ENCODE data around the gene BICDL2.

The BICDL2 gene

DNA sequence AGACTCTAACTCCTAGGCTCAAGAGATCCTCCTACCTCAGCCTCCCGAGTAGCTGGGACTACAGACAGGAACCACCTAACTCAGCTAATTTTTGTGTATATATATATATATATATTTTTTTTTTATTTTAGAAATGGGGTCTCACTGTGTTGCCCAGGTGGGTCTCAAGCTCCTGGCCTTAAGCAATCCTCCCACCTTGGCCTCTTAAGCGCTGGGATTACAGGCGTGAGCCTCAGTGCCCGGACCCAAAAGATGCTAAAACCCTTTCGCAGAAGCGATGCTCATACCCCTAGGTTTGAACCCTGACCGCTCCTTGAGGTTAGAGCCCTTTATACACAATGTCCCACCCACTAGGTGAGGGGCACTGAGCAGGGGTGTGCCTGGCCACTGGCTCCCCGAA lies 26.2 kb downstream of the BICDL2 start:
- no peak for DNase-seq (ENCODE audit: low read depth)

DNA sequence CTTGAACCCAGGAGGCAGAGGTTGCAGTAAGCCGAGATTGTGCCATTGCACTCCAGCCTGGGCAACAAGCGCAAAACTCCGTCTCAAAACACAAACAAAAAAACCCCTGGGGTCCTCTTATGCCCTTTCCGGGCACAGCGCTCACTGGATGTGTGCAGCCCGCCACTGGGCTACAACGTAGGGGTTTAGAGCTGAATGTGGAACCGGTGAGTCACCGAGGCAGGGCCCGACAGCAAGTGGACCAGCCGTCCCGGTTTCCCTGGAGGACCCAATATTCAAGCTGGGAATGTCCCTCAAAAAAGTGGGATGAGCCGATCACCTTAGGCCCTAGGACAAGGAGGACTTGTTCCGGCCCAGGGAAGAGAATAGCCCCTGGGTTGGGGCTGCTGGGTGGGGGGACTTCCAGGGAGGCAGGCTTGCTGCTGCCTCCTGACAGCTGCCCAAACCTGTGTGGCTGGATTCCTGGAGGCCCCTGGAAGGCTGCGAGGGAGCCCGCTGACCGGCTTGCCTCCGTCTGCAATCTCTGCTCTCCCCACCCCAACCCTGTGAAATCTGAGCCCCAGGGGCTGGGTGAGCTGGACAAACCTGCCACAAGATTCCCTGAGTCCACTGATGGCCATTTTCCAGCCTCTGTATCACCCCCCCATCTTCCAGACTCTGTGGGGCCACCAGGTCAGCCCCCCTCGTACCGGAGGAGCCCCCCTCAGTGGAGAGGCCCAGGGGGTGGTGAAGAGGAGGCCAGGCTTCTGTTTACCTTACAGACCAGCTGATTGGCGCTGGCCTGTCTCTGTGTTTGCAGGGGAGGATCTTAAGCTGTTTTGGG lies 27.0 kb downstream of the BICDL2 start:
- no peak for DNase-seq (ENCODE audit: low read depth)

DNA sequence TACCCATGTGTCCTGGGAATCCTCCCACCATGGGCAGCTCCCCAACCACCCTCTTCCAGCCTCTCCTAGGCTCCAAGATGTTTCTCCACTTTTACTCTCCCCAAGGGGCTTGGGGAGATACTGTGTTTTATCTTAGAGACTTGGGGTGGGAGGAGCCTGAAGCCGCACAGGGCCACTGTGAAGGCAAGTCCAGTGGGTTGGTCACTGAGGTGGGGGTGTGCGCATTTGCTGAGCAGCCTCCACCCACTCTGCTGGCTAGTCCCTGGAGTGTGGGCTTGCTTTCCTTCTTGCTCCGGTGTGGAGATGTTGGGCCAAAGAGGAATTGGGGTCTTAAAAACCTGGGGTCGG lies 28.1 kb downstream of the BICDL2 start:
- DNase-seq (ENCODE audit: low read depth): no peak

DNA sequence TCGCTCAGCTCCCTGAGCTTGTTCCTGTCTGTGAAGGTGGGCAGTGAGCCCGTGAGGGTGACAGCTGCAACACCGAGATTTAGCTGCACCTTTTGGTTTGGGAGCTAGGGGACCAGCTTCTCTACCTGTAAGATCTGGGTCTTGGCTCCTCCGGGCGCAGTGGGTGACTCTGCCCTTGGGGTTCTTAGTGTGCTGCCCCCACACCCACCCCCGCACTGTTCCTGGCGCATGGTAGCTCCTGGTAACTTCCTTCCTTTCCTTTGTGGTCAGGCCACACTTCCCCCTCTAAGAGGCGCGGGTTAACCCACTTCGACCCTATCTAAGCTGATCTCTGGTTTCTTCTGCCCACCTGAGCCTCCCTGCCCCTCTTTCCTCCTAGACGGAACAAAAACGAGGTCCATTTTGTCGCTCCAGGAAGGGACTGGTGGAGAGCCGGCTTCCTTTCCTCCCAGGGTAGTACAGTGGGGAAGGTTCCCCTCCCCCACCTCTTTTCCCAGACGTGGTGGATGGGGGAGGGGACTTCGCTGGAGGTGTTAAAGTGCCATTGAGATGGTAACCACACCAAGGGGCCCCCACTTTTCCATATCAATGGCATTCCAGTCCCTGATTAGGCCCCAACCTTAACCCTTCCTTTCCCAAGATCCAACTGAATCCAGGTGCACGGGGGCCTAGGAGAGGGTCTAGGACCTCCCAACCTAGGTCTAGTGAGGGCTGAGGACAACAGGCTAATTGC lies 28.6 kb downstream of the BICDL2 start:
- DNase-seq (ENCODE audit: low read depth): no peak

DNA sequence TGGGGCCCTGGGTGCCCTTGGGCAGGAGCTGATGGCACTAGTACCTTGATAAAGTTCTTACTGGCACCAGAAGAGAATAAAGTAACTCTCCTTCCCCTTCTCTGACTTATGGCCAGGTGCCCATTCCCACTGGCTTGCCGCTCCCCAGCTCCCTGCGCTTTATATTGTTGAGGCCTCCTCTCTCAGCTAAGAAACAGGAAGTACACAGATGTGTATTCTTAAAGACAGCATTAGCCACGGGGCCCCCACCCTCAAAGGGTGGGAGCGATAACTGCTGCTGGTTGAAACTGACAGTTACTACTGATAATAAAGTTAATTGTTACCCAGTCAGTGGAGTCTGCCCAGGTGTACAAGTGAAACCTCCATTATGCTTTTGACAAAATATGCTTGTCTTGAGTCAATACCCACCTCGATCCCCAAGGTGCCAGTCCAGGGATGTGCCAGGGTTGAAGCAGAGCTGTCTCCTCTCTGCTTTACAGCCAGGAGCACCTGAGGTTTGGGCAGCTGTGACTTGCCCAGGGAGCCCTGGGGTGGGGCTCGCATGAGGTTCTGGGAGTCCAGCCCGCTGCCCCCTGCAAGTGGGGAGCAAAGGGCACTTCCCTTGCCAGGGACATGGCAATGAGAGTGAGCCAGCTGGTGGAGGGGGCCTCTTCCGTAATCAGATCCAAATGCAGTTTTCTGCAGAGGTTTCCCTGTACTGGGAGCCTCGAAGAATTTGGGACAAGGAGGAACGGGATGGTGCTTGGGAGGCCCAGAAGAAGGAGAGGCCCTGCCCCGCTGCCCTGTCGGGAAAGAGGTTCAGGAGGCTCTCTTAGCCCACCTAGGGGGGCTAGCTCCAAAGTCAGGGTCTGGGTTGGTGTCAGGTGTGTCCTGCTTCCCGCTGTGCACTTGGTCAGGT lies 29.4 kb downstream of the BICDL2 start:
- DNase-seq (ENCODE audit: low read depth): no peak

DNA sequence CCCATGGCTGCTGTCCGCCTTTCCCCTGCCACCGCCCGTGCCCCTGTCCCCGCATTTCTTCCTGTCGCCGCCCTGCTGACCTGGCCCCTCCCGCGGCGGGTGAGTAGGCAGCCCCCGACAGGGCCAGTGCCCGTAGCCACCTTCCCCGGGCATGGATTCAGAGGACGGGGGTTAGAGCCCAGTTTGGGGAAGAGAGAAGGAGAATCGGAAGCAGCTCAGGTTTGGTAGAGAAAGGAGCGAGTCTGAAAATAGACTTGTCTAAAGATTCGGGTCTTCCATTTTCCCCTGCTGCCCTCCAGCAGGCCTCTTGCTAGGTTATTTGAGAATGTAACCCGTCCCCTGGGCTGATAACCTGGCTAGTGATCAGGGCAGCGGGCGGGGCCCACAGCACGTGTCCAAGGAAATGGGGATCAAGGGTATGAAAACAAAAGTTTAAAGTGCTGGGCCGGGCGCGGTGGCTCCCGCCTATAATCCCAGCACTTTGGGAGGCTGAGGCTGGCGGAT lies 31.9 kb downstream of the BICDL2 start:
- no peak for DNase-seq (ENCODE audit: low read depth)

DNA sequence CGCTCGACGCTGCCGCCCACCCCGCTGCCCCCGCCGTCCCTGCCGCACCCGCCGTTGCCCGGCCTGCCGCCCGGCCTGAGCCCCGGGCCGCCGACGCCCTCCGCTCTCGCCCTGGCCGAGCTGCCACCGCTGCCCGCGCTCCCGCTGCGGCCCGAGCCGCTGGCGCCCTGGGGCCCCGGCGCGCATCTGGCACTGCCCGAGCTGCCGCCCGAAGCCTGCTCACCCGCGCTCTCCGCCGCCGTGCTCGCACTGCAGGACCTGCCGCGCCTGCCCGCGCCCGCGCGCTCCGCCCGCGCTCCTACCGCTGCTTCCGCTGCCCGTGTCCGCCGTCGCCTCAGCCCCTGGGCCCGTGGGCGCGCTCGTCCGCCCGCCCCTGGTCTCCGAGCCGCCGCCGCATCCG lies 32.4 kb downstream of the BICDL2 start:
- DNase-seq (ENCODE audit: low read depth): no peak

DNA sequence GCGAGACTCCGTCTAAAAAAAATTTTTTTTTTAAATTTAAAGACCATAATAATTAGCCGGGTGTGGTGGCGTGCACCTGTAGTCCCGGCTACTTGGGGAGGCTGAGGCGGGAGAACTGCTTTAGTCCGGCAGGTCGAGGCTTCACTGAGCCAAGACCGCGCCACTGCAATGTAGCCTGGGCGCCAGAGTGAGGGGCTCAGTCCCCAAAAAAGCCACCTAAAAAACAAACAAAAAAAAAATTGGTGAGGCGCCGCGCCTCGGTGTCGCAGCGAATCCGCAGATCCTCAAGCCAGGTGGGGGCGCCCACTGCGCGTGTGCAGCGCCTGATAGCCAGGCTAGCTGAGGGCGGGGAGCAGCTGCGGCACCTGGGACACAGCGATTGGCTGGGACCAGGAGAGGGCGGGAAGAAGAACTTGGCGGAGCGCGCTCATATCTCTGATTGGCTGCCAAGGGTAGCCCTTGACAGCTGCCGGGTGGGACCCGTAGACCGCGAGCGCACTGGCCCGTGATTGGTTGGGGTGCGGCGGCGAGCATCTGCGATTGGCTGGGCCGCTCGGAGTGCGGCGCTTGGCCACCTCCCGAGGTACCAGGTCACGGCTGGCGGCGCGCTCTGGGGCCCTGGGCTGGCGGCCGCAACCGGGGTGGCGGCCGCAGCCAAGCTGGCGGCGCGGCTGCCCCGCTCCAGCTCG lies 33.0 kb downstream of the BICDL2 start:
- peak; percentile 92 for DNase-seq (ENCODE audit: low read depth)

DNA sequence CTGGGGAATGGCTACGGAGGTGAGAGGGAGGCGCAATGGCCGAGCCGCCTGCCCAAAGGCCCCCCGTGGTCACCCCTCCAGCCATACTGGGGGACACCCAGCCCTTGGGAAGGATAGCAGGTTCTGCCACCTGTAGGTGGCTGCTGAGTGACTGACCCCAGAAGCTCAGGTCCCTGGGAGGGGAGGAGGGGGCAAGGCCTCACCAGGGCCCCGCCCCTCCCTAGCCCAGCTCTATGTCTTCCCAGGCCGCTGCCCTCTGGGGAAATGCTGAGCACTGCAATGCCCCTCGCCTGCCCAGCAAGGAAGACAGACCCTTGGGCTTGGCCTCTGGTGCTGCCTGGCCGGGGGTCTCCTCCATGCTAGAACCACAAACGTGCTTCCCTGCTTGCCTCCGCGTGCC lies 35.4 kb downstream of the BICDL2 start:
- no peak for DNase-seq (ENCODE audit: low read depth)

DNA sequence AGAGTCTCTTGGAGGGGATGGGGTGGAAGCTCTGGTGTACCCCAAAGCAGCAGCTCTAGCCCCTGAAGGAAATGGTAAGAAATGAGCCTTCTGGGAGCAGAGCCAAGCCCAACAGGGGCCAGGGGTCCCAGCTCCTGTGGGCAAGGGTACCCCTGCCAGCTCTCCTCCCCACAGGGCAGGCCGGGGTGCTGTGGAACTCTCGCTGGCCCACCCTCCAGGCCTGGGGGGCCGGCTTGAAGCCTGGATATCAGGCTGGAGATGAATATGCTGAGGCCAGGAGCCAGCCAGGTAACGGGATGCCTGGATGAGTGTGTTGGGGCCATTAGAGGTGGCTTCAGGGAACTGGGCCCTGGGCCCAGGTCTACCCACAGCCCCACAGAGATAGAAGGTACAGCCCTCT lies 36.2 kb downstream of the BICDL2 start:
- no peak for DNase-seq (ENCODE audit: low read depth)

DNA sequence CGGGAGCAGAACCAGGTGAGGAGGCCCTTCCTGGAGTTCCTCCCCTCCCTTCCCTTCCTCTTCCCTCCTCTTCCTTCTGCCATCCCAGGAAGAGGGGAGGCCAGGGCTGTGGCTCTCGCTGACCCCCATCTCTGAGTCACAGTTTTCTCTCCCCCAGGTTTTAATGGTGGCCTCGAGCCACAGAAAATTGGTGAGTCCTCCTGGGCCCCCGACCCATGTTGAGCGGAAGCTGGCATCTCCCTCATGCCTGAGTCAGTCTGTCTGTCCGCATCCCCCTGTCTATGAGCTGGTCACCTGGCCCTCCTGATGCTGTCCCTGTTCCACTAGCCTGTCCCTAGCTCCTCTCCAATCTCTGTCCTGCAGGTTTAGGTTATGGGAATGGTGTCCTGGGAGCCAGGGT lies 36.8 kb downstream of the BICDL2 start:
- no peak for DNase-seq (ENCODE audit: low read depth)

DNA sequence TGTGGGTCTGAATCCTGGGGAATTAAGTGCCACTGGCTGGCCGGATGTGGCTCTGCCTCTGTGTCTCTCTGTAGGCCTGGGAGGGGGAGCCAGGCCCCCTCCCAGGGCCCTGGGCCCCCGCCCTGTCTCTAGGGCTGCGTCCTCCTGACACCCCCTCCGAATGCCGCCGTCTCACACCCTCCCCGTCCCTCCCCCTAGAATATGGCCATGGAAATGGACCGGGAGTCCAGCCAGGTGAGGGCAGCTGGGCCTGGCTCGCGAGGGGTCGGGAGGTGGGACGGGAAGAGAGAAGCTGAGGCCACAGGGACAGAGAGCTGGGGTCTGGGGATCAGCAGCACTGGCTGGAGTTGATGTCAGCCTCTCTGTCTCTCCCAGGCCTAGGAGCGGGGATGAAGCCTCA lies 40.4 kb downstream of the BICDL2 start:
- no peak for DNase-seq (ENCODE audit: low read depth)

DNA sequence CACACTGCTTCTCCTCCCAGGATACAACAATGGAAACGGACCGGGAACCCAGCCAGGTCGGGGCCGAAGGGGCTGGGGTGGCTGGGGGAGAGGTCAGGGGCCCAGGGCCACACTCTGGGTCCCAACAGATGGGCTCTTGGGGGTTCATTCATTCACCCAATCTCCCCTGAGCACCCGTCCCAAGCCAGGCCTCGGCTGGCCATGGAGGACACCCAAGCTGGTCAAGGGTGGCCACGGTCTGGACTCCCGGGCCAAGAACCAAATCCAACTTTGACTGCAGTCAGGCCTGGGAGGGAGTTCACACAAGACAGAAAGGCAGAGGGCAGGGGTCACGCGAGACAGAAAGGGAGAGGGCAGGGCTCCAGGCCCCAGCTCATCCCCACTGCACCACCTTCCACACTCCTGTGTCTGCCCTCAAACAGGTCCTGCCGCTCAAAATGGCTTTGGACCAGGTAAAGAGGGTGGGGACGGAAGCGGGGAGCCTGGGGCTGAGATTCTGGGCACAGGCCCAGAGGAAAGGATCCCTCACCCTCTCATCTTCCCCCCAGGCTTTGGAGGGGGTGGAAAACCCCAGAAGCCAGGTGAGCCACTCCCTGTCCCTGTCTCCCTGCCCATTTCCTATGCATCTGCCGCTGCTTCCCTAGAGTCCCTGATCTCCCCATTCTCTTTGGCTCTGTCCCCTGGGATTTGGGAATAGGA lies 44.2 kb downstream of the BICDL2 start:
- DNase-seq (ENCODE audit: low read depth): no peak

DNA sequence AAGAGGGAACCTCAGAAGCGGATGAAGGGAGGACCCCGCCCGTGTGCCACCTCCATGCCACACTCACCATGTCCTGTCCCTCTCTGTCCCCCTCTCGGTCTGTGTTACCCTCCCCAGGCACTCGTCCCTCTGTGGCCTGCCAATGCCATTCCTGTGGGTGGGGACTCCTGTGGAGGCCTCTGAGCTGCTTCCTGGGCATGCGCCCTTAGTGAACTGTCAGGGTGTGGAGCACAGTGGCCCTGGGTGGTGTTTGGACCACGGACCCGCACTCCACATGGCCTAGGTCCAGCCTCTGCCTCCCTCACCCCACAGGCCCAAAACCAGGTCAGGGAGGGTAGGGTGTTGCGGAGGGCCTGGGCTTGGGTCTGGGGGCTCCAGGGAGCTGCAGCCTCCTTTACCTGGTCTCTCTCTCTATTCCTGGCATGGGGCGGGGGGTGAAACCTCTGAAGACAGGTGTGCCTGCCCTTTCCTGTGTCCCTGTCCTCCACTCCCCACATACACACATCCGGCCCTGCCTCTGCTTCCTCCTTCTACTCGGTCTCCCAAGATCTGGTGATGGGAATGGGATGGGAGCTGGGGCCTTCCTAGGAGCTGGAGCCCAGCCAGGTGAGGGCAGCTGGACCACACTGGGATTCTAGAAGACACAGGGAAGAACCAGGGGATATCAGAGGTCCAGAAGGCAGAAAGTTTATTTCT lies 45.0 kb downstream of the BICDL2 start:
- DNase-seq (ENCODE audit: low read depth): no peak

DNA sequence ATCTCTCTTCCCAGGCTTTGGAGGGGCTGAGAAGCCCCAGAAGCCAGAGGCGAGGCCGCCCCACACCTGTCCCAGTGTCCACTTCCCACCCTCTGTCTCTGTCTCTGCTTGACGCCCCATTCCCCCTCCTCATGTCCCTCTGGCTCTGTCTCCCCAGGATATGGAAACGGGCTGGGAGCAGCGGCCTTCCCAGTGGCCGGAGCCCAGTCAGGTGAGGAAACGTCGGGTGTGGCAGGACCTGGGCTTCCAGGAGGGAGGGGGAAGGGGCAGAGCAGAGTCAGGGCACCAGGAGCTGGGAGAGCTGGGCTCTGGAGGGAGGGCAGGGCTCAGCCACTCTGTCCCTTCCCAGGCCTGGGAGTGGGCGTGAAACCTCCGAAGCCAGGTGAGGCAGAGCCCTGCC lies 45.9 kb downstream of the BICDL2 start:
- DNase-seq (ENCODE audit: low read depth): no peak

DNA sequence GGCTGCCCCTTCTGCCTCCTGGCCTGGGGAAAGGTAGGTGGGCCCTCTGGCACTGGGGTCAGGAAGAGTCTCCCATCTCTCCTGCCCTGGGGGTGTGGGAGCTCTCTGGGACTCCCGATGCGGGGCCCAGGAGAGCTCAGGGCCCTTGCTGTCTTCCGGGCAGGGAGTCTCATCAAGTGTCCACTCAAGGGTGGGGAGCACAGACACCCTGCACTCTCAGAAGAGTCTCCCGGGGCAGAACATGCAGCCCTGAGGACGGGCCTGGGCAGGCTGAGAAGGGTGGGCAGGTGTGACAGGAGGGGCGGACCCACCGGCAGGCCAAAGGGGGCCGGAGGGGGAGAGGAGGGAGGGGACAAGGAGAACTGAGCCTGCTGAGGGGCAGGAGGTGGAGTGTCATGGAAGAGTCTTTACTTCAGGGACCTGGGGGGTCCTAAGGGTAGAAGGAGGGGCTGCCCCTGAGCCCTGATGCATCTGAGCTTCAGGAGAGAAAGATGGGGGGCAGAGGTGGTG lies 48.1 kb downstream of the BICDL2 start:
- no peak for DNase-seq (ENCODE audit: low read depth)

DNA sequence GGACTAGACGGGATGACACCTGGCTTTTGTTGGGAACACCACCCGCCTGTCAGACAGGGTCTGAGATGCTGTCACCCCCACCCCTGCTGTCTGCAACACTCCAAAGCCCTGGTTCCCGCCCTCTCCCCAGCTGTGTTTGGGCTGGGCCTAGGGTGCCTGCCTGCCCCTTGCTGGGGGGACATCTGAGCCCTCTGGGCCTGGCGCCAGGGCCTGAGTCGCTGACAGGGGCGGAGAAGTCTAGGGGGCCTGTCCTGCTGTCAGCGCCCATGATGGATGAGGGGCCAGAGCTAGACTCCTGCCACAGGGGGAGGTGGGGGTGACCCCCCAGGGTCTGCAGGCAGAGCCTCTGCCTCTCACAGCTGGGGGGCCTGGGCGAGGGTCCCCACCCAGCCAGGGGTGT lies 48.9 kb downstream of the BICDL2 start:
- DNase-seq (ENCODE audit: low read depth): no peak

DNA sequence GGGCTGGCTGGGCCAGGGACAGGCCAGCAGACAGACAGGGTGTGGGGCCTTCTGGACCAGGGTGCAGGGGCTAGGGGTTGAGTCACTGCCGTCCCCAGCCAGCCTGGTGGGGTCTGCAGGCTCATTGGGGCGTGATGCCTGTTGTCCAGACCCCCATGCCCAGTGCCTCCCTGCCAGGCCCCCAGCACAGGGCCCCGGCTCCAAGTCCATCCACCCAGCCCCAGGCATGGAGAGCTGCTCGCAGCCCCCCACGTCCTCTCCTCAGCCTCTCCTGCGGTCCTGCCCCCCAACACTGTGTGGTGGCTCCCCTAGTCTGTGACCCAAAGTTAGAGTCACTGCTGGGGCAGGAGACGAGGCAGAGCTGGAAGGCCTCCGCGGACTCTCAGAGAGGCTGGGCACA lies 49.5 kb downstream of the BICDL2 start:
- DNase-seq (ENCODE audit: low read depth): no peak

DNA sequence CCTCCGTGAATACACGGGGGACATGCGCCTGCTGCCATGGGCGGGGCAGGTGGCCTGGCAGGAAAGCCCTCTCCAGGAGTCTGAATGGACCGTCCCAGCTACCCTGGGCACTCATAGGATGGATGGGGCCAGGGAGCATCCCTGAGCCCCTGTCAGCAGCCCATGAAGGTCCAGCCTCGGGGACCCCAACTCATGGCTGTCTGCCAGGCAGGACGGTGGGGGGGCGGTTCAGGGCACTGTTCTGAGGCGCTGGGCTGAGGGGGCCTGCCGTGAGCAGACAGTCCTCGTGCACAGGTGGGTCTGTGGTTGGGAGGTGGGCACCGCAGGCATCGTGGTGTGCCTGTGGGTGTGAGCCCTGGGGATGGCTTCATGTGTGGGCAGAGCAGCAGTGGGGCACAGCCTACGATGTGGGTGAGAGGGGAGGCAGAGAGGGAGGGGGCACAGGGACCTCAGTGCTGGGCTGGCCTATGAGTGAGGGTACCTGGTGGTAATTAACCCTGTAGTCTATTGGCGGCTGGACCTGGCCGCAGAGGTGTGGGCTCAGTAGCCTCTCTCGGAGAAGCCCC lies 50.0 kb downstream of the BICDL2 start:
- DNase-seq (ENCODE audit: low read depth): no peak

DNA sequence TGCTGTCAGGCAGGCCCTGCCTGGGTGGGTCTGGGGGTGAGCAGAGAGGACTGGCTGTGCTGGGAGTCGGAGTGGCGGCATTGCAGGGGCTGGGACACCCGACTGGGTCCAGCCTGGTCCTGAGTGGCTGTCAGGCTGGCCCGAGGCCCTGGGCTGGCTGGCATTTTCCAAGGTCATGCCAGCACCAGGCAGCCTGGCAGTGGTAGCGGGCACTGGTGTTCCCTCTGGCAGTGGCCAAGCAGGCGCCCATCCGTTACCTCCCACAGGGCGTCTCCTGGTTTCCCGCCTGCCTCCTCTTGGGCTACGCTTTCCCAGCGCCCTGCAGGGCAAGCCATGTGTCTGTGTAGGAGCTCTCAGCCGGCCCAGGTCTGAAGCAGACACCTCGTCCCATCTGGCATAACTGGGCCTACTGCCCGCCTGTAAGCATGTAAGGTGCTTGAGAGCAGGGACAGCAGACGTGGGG lies 50.8 kb downstream of the BICDL2 start:
- DNase-seq (ENCODE audit: low read depth): no peak

Data from stimulated activated CD8-positive, alpha-beta memory T cell treated with anti-CD3 and anti-CD28 coated beads, Interleukin-4, amount 100 ng/mL, for 24 hours (primary cell).